GM15510 (cell line): ENCODE data around the gene FILIP1L.

Source experiments
- POLR2A ChIP-seq: IDR thresholded peaks from 3 replicates; pipeline ENCODE4 v1.6.1; 2011; ENCODE audit warnings: borderline replicate concordance; ENCODE audit not compliant: insufficient read length; ENCODE audit errors: extremely low read depth

FILIP1L gene

GRCh38 chr3:100029689-100030088 is 84.6 kb downstream of the FILIP1L start:
- no peak for TF ChIP-seq POLR2A

GRCh38 chr3:100029052-100029451 is 85.2 kb downstream of the FILIP1L start:
- no peak for TF ChIP-seq POLR2A

- no peak for TF ChIP-seq POLR2A
These were observed 87.0 kb downstream of the FILIP1L start for GRCh38 chr3:100027321-100027720.

GRCh38 chr3:100024520-100025303 is 89.6 kb downstream of the FILIP1L start:
- no peak for TF ChIP-seq POLR2A

GRCh38 chr3:100023595-100023994 is 90.7 kb downstream of the FILIP1L start:
- no peak for TF ChIP-seq POLR2A

GRCh38 chr3:100023150-100023549 is 91.2 kb downstream of the FILIP1L start:
- no peak for TF ChIP-seq POLR2A

GRCh38 chr3:100022506-100022905 is 91.8 kb downstream of the FILIP1L start:
- no peak for TF ChIP-seq POLR2A

GRCh38 chr3:100020876-100021644 is 93.2 kb downstream of the FILIP1L start:
- no peak for TF ChIP-seq POLR2A

GRCh38 chr3:100019719-100020118 is 94.6 kb downstream of the FILIP1L start:
- TF ChIP-seq POLR2A, result no peak

- no peak for TF ChIP-seq POLR2A
These were observed 95.5 kb downstream of the FILIP1L start for GRCh38 chr3:100018806-100019205.

- no peak for TF ChIP-seq POLR2A
These were observed 104.2 kb downstream of the FILIP1L start for GRCh38 chr3:100010087-100010417.

GRCh38 chr3:100009276-100010086 is 104.8 kb downstream of the FILIP1L start:
- TF ChIP-seq POLR2A, result no peak

GRCh38 chr3:100008081-100008698 is 106.1 kb downstream of the FILIP1L start:
- no peak for TF ChIP-seq POLR2A

GRCh38 chr3:100007313-100007712 is 107.0 kb downstream of the FILIP1L start:
- TF ChIP-seq POLR2A, result no peak
